GM18873 (cell line): ENCODE measurements around the gene ARID1B.

Source experiments
- ATAC-seq: cut with Tn5 transposase; IDR thresholded peaks from one replicate; pipeline ENCODE4 v1.9.1; 2021; ENCODE audit warnings: mild to moderate bottlenecking, moderate library complexity, moderate number of reproducible peaks; ENCODE audit not compliant: unreplicated experiment, low FRiP score

Gene ARID1B

DNA sequence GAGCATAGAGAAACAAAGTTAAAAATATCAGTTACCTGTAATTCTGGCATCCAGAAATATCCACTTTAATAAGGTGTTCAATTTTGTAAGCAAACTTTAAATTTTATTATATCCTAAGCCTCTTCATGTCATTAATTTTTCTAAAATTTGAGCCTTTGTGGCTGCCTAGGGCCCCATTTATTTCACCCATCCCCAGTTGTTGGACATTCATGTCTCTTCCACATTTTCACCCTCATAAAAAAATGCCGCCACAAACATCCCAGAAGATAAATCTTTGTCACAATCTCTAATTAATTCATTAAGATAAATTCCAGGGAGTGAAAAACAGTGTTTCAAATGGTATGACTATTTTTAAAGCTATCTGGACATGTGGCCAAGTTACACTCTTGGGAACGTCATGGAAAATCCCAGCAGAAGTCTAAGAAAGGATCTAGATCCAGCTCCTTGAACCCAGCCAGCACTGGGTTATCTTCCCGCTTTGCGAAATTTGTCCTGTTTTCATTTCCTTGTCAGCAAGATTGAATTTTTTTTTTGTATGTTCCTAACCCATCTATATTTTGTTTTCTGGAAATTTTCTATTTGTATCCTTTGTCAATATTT is 448.9 kb downstream of the ARID1B start:
- ATAC-seq = no peak

DNA sequence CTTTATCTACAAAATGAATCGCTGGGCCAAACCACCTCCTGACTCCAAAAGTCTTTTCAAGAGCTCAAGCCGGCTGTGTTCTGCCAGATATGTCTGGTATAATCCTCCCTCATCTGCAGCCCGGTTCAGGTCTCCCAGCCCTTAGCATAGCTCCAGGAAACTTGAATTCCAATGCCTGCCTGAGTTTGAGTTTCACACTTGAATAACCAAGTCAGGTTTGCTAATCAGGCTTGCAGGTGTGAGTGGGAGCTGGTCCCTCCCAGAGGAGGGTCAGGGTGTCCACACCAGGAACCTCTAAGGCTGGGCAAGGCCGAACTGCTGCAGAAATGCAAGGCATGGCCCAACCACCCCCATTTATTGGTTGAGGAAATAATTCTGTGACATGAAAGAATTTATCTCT is 449.6 kb downstream of the ARID1B start:
- ATAC-seq = no peak

DNA sequence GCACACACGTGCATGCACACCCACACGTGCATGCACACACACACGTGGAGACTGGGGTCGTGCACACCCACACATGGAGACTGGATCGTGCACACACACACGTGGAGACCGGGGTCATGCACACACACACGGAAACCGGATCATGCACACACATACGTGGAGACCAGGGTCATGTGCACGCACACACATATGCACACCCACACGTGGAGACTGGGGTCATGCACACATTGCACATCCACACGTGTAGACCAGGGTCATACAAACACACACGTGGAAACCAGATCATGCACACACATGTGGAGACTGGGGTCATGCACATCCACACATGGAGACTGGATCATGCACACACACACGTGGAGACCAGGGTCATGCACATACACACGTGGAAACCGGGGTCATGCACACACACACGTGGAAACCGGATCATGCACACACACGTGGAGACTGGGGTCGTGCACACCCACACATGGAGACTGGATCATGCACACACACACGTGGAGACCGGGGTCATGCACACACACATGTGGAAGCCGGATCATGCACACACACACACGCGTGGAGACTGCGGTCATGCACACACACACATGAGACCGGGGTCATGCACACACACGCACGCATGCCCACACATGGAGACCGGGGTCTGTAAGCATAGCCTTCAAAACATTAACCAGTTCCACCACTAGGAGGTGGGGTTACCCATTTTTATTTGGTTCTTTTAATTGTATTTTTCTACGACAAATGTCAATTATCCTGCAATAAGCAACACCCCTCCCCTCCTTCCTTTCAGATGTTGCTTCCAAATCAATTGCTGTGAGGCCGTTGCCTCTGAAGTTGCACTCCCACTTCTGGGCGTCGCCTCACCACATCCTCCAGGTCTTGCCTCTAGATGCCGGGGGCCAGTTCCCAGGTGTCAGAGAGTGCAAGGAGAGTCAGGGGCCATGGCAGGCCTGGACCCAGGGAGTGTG is 450.3 kb downstream of the ARID1B start:
- no peak for ATAC-seq

DNA sequence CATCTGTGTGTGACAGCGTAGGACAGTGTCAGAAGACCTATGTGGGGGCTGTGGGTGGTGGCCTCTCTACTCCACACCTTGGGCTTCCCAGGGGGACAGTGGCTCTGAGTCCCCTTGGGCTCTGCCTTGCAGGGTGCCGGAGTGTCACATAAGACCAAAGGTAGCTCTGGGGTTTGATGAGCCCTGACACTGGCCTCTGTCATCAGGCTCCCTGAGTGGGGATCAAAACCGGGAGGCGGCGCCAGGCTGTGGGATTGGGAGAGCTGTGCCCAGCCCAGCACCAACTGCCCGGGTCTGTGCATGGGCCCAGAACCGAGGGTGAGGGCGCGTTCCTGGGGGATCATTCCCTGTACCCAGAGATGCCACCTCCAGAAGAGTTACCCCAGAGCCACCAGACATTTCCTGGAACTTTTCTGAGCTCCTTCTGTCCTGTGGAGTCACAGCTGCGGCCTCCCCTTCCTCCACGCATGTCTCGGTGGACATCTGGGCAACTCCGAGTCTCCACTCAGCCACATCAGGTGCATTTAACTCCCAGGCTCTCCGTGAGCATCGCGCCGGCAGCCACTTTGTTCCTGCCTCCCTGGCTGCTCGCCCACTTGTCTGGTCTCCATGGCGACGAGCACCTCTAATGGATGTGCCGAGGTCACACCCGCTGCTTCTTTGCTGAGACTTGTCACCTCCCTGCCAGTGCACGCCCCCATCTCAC is 451.4 kb downstream of the ARID1B start:
- ATAC-seq = no peak

DNA sequence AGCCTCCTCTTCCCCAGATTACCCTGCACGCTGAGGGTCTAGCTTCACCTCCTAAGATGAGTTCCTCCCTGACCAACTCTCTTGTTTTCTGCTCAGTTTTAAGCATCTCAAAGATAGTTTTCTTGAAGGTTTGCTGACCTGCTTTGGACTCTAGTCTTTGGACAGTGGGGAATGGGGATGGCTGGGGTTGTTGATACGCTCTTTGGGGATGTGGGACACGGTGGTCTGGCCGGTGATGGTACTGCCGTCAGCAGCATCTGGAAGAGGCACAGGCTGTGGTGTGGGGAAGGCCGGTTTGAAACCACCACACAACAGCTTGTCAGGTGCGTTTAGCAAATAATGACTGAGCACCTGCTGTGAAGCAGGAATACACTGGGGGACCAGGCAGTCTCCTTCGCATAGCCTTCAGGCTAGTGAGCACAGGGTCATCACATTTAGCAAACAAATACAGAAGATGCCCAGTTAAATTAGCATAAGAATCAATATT is 452.0 kb downstream of the ARID1B start:
- ATAC-seq = no peak

DNA sequence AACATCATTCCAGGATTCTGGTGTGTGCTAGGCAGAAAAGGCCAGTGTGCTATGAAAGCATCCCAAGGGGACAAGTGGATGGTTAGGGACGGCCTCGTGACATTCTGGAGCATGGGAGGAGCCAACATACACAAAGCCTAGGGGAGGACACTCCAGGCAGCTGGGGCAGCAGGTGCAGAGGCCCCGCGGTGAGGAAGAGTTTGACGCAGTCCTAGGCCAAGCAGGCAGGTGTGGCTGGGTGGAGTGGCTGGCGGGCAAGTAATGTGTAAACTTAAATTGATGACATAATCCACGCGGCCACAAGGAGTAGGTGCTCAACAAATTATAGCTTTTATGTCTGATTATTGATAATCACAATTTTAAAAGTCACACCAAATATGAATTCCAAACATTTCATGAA is 452.5 kb downstream of the ARID1B start:
- no peak for ATAC-seq

DNA sequence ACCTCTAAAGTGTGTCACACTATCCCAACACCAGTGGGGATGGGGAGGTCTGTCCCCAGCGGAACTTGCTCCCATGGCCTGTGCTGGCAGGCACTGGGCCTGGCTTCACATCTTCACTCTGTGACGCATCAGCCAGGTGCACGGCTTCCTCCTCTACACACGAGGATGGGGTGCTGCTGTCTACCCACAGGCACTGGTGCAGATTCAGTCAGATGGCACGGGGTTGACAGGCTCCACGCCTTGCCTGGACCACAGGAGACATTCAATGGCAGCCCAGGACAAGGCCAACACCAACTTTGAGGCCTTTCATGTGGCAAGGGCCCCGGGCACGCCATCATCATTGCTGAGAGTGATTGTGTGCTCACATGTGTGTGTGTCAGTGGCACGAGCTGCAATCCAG is 453.7 kb downstream of the ARID1B start:
- no peak for ATAC-seq

DNA sequence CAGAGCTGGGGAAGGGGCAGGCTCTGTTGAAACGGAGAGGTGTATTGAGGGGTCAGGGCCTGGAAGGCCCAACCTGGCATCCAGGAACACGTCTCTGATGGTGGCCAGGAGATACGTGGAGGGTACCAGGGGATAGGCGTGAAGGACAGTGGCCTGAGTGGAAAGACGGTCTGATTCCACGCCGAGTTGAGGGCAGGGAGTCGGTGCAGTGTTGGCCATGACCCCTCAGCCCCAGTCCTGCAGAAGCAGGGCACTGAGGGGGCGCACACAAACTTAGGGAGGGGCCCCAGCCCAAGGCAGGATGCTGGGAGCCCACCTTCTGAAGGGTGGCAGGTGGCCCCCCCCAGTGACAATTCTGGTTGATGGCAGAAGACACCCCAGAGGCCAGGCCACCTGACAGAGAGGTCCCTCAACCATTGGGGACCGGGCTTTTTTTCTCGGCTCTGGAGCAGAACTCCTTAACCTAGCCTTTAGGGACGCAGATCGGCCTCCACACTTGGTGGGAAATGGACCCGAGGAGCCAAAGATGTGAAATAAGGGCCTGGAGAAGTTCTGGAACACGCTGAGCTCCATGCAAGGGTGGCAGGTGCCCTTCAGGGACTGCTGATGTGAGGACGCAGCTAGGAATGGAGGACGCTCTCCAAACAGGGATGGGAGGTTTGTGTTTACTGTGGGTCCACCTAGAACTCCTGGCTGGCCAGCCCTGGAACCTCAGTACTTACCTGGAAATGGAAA is 455.1 kb downstream of the ARID1B start:
- no peak for ATAC-seq

DNA sequence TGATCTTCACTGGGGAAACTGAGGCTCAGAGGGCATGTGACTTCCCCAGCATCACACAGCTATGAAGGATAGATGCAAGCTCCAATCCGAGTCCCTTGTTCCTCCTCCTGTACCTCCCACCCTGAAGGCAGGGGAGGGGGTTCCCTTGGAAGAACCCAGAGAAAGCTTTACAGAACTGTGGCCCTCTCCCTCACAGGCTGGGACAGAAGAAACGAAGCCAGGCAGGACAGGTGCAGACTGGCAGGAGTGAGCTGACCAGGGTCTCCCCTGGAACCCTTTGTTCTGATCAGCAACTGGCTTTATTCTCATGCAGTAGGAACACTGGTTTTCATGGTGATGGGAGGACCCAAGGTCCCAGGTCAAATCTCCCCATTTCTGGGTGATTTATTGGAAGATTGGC is 456.0 kb downstream of the ARID1B start:
- no peak for ATAC-seq

DNA sequence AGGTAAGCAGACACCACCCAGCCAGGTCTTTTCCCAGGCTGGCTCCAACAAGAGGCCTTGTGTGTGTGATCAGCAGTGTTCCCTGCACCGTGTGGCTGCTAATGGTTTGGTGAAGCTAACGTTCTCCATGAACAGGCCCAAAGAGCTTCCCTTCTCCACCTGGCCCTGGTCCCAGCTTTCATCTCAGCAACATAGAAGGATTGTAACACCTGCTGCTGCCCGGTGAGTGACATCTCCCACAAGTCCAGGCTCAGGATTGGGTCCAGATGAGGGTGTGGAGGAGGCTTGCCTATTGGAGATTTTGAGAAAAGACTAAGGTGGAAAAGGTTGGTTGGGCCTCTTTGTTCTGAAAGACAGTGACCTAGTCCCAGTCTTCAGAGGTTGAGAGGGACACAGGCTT is 456.5 kb downstream of the ARID1B start:
- no peak for ATAC-seq

DNA sequence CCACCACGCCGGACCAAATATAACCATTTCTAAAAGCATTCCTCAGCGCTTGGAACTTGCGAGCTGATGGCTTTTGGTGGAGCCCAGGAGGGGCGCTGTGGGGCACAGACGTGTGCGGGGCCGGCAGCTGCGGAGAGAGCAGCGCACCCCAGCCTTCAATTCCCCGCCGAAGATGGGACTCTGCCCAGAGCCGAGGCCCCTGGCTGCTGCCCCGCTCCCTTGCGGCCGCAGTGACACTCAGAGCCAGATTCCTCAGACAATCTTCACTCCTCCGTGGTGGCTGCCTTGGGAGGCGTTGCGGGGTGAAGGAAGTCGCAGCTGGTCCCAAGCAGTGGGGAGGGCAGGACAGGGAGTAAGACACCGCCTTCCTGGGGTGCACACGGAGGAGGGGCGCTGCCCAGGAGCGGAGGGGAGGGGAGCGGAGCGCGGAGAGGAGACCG is 458.4 kb downstream of the ARID1B start:
- no peak for ATAC-seq

DNA sequence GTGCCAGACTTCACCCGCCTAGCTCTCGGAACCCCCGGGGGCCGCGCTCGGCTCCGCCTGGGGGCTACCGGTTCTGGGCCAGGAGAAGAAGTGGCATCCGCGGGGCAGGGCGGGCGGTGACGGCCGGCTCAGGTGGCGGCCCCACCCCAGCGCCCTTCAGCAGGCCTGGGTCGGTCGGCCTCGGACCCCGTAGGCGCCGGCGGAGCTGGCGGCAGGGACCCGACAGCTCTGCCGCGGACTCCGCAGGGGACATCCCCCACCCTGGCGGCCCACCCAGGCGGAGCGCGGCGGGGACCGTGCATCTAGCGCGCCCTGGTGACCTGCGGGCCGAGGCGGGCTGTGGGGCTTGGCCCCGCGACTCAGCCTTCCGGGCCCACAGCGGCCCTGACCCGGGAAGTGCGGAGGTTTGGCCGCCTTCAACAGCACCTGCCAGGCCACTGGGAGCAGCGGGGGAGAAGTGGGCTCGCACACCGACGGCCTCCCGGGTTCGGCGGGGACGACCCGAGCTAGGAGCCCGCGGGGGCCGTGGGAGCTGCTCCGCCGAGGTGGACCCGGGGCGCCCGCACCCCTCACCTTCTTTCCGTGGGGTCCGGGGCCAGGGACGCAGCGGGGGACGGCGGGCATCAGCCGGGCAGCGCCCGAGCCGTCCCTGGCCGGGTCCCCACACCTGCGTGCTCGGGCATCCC is 459.0 kb downstream of the ARID1B start:
- ATAC-seq = no peak

DNA sequence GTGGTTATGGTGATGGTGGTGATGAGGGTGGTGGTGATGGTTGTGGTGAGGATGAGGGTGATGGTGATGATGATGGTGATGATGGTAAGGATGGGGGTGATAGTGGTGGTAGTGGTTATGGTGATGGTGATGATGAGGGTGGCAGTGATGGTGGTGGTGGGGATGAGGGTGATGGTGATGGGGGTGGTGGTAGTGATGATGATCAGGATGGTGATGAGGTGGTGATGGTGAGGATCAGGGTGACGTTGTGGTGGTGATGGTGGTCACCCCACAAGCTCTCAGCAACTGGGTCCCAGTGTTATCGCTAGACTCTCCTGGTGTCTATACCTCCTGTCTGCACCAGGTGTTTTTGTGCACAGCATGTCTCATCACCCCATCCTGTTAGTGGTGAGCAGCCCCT is 461.2 kb downstream of the ARID1B start:
- no peak for ATAC-seq

DNA sequence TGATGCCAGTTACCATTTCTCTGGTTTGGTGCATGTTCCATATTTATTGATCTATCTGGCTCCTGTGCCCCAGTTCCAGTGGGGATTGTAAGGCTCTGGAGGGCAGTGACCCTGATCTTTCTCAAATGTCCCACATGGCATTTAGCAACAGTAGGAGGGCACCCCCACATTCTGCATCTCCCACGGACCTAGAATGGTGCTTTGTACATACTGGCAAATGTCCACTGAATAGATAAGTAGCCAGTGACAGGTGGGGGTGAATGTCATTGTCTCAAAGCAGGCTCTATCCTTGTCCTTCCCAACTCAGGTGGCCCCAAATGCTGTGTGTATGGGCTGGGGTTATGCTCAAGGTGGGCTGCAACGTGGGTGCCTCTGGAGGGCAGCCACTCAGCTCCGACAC is 462.0 kb downstream of the ARID1B start:
- ATAC-seq = no peak

DNA sequence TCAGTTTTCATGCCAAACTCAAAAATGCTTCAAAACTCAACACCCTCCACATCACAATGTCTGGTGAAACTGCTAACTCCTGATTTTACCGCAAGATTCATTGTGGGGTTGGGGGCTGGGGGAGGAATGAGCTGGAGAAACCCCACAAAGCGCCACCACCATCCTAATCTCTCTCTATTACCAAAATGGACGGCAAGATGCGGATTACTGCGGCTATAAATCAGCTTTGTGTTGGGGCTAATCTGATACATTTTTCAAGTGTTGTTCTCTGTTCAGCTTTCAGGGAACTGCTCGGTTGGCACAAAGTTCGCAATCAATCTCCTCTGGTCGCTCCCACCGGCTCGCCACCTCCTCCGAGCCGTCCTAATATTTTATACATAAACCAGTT is 462.5 kb downstream of the ARID1B start:
- ATAC-seq = no peak

DNA sequence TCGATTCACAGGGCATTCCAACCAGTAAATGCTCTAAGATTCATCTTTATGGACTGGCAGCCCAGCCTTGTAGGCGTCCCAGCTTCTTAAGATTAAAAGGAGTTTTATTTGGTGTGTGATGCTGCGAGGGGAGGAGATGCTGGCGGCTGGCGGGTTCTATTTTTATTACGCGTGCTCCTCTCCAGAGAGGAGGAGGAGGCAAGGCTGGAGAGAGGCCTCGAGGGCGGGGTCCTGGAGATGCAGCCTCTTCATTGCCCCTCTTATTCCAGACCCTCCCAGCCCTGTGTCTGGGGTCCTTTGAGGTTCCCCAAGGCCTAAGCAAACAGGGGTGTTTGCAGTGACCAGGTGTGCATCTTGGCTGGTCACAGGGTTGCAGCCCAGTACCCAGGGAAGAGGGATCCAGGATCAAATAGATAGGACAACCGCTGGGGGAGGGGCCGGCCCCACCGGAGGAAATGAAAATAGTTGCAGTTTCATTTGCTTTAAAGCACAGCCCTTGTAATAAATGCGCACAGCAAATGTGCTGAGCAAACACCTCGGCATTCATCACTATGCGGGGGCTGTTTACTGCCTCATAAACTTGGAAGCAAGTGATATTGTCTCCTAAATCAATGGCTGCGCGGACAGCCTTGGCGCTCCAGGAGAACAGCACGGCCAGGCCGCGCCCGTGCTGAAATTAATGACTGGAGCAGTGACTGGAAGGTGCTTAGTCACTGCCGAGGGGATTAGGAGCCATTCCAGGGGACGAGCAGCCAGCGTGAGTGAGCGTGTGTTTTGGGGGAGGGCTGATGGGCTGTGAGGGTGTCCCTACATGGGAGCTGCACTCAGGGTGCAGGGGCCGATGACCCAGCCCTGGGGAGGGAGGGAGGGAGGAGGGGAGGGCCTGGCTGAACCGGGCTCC is 463.1 kb downstream of the ARID1B start:
- no peak for ATAC-seq

DNA sequence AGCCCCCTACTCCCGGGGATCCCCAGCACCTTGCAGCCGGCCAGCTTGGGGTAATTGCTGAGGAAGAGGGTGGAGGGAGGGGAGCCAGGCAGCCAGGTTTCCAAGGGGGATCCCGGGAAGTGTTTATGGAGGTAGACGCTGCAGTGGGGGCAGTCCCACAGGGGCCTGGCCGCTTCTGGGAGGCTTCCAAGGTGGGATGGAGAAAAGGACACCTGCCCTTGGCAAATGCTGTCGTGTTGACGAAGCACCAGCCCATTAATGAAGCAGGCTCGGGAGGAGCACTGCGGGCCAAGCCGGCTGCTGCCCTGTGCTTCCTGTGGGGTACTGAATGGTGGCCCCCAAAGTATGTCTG is 463.8 kb downstream of the ARID1B start:
- ATAC-seq = no peak

DNA sequence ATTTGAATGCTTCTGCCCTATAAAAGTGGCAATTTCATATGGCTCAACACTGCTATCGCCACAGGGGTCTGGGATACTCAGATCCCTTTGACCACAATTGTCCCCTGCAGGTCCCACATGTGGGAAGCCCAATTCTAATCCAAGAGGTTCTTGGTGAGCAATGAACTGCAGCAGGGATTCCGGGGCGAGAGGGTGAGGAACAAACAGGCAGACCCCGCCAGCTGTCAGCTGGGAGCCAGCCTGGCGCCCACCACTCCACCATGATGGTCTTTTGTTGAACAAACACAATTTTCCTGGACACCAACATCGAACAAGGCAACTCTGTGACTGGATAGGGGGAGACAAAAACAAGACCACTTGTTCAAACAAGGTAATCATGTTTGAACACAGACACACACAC is 465.6 kb downstream of the ARID1B start:
- ATAC-seq = no peak

DNA sequence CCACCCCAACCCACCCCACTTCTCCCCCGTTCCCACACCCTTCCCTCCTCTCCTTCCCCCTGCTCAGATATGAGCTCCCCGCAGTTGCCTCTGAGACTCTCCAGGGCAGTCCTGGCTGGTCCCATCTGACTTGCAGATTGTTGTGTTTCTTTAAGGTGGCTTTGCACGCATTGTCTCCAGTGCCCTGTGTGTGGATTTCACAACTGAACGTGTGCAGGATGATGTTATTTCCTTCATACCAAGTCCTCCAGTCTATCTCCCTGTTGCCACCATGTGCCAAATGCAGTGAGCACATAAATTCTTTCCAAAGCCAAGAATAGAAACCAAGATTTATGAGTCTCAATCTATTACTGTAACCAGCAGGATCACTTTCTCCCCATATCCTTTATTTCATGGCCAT is 467.0 kb downstream of the ARID1B start:
- no peak for ATAC-seq
